Measurements from ENCODE around the gene PTPRD.
"Not testable (repeated sequence)": the region's sequence is repeated elsewhere in the genome, so short reads cannot be mapped to it uniquely, and the experiment has no call there.

Gene PTPRD

GRCh38 chr9:8940650-8941049, 1672.2 kb downstream of the PTPRD start:
- no peak for DNase-seq (ENCODE audit: low read depth in 2 of 2, low spot score in 1 of 2)

GRCh38 chr9:8926461-8926860, 1686.3 kb downstream of the PTPRD start:
- DNase-seq (ENCODE audit: low read depth in 2 of 2, low spot score in 1 of 2) = no peak

- DNase-seq (ENCODE audit: low read depth in 2 of 2, low spot score in 1 of 2) = no peak
These were observed 1688.2 kb downstream of the PTPRD start for GRCh38 chr9:8924562-8924961.

GRCh38 chr9:8920478-8921183, 1692.2 kb downstream of the PTPRD start:
- not testable (repeated sequence) for DNase-seq (ENCODE audit: low read depth in 2 of 2, low spot score in 1 of 2)

- DNase-seq (ENCODE audit: low read depth in 2 of 2, low spot score in 1 of 2) = no peak
These were observed 1694.7 kb downstream of the PTPRD start for GRCh38 chr9:8917956-8918739.

- DNase-seq (ENCODE audit: low read depth in 2 of 2, low spot score in 1 of 2) = no peak
These were observed 1696.0 kb downstream of the PTPRD start for GRCh38 chr9:8916771-8917170.

GRCh38 chr9:8907868-8908267, 1704.9 kb downstream of the PTPRD start:
- DNase-seq (ENCODE audit: low read depth in 2 of 2, low spot score in 1 of 2) = no peak

- DNase-seq (ENCODE audit: low read depth in 2 of 2, low spot score in 1 of 2) = no peak
These were observed 1707.1 kb downstream of the PTPRD start for GRCh38 chr9:8905731-8906130.

GRCh38 chr9:8904771-8905515, 1707.9 kb downstream of the PTPRD start:
- no peak for DNase-seq (ENCODE audit: low read depth in 2 of 2, low spot score in 1 of 2)

GRCh38 chr9:8903077-8903476, 1709.7 kb downstream of the PTPRD start:
- DNase-seq (ENCODE audit: low read depth in 2 of 2, low spot score in 1 of 2) = no peak

GRCh38 chr9:8901146-8901545, 1711.7 kb downstream of the PTPRD start:
- DNase-seq (ENCODE audit: low read depth in 2 of 2, low spot score in 1 of 2) = no peak

GRCh38 chr9:8899511-8899910, 1713.3 kb downstream of the PTPRD start:
- DNase-seq (ENCODE audit: low read depth in 2 of 2, low spot score in 1 of 2) = no peak

- DNase-seq (ENCODE audit: low read depth in 2 of 2, low spot score in 1 of 2) = no peak
These were observed 1717.0 kb downstream of the PTPRD start for GRCh38 chr9:8895861-8896224.

- DNase-seq (ENCODE audit: low read depth in 2 of 2, low spot score in 1 of 2) = no peak
These were observed 1717.5 kb downstream of the PTPRD start for GRCh38 chr9:8895106-8895860.

GRCh38 chr9:8890695-8891094, 1722.1 kb downstream of the PTPRD start:
- DNase-seq (ENCODE audit: low read depth in 2 of 2, low spot score in 1 of 2) = no peak

- no peak for DNase-seq (ENCODE audit: low read depth in 2 of 2, low spot score in 1 of 2)
These were observed 1723.7 kb downstream of the PTPRD start for GRCh38 chr9:8889100-8889499.

GRCh38 chr9:8888591-8888990, 1724.2 kb downstream of the PTPRD start:
- no peak for DNase-seq (ENCODE audit: low read depth in 2 of 2, low spot score in 1 of 2)

GRCh38 chr9:8887369-8887768, 1725.4 kb downstream of the PTPRD start:
- no peak for DNase-seq (ENCODE audit: low read depth in 2 of 2, low spot score in 1 of 2)

- no peak for DNase-seq (ENCODE audit: low read depth in 2 of 2, low spot score in 1 of 2)
These were observed 1729.5 kb downstream of the PTPRD start for GRCh38 chr9:8883321-8883720.

- no peak for DNase-seq (ENCODE audit: low read depth in 2 of 2, low spot score in 1 of 2)
These were observed 1732.7 kb downstream of the PTPRD start for GRCh38 chr9:8880060-8880459.

- no peak for DNase-seq (ENCODE audit: low read depth in 2 of 2, low spot score in 1 of 2)
These were observed 1733.5 kb downstream of the PTPRD start for GRCh38 chr9:8879284-8879683.

Measured in stimulated activated CD8-positive, alpha-beta memory T cell treated with anti-CD3 and anti-CD28 coated beads, Interleukin-4, amount 100 ng/mL, for 1 hour (primary cell).